HepG2 (cell line): Measurements from ENCODE around the gene SIN3A. TPM values are rescaled to one million over a fixed set of nuclear protein-coding genes. Genes with fewer than 3 reads are reported as not detected.

ENCODE experiments used
- JUNB ChIP-seq: sonication (generic); formaldehyde crosslinking; IDR thresholded peaks from 2 replicates; pipeline ENCODE4 v1.8.0; 2022; ENCODE audit warnings: missing genetic modification reagents, mild to moderate bottlenecking, borderline replicate concordance
- KLF13 ChIP-seq: sonication (generic); formaldehyde crosslinking; IDR thresholded peaks from 2 replicates; pipeline ENCODE4 v1.4.0; 2020; ENCODE audit warnings: mild to moderate bottlenecking, missing genetic modification reagents
- KLF9 ChIP-seq: IDR thresholded peaks from 2 replicates; pipeline ENCODE4 v1.6.1; 2016; ENCODE audit warnings: low read depth
- MATR3 ChIP-seq: sonication (generic); formaldehyde crosslinking; IDR thresholded peaks from 2 replicates; pipeline ENCODE4 v1.4.0; 2020; ENCODE audit warnings: missing genetic modification reagents
- ONECUT2 ChIP-seq: sonication (generic); formaldehyde crosslinking; IDR thresholded peaks from 2 replicates; pipeline ENCODE4 v1.4.0; 2020; ENCODE audit warnings: missing genetic modification reagents
- ZNF337 ChIP-seq: sonication (generic); formaldehyde crosslinking; IDR thresholded peaks from 2 replicates; pipeline ENCODE4 v1.5.1; 2020; ENCODE audit warnings: missing genetic modification reagents, low read depth, mild to moderate bottlenecking, borderline replicate concordance
- ZNF709 ChIP-seq: sonication (generic); formaldehyde crosslinking; IDR thresholded peaks from 2 replicates; pipeline ENCODE4 v1.5.0; 2020; ENCODE audit warnings: mild to moderate bottlenecking, missing genetic modification reagents
- polyA plus RNA-seq, 8 experiments: library from polyadenylated mRNA; depleted of rRNA in 3 of 8; stranded (reverse) in 7 of 8; unstranded in 1 of 8; fragments of >200 nt; fragmentation: Illumina TruSeq in 4 of 8; extraction: Trizol in 4 of 8; gene quantifications; 2 replicates each; pipeline versions ENCODE4 v1.2.1 to v1.2.3, GENCODE V29; 2011 to 2016; ENCODE audit warnings: low read depth in 4 of 8, missing spikeins in 1 of 8, mixed read lengths in 1 of 8; ENCODE audit not compliant: insufficient read depth in 1 of 8
- total RNA-seq, 5 experiments: library from RNA; depleted of rRNA; stranded (reverse); fragments of >200 nt; fragmentation: Illumina TruSeq; extraction: Trizol; gene quantifications; 2 replicates each; pipeline ENCODE4 v1.2.3, GENCODE V29; 2016; ENCODE audit warnings: low read depth in 1 of 5
- TF ChIP-seq, protein P1 (sequence below): sonication (generic); formaldehyde crosslinking; IDR thresholded peaks from 2 replicates; pipeline ENCODE4 v1.4.0; 2020; ENCODE audit warnings: mild to moderate bottlenecking, missing genetic modification reagents
- TF ChIP-seq, protein P2 (sequence below): sonication (generic); formaldehyde crosslinking; IDR thresholded peaks from 2 replicates; pipeline ENCODE4 v1.5.0; 2020; ENCODE audit warnings: mild to moderate bottlenecking, missing genetic modification reagents
- TF ChIP-seq, protein P3 (sequence below): sonication (generic); formaldehyde crosslinking; IDR thresholded peaks from 2 replicates; pipeline ENCODE4 v1.5.0; 2020; ENCODE audit warnings: mild to moderate bottlenecking, missing genetic modification reagents, borderline replicate concordance
- TF ChIP-seq, protein P4 (sequence below): sonication (generic); formaldehyde crosslinking; IDR thresholded peaks from 2 replicates; pipeline ENCODE4 v1.4.0; 2020; ENCODE audit warnings: missing genetic modification reagents, borderline replicate concordance

SIN3A gene
- total and polyA plus RNA-seq, 2 of the 13 experiments (the other 11 are each of a cell fraction or from before 2014, with no cell fraction given), result 16.1 to 28.1 TPM

DNA sequence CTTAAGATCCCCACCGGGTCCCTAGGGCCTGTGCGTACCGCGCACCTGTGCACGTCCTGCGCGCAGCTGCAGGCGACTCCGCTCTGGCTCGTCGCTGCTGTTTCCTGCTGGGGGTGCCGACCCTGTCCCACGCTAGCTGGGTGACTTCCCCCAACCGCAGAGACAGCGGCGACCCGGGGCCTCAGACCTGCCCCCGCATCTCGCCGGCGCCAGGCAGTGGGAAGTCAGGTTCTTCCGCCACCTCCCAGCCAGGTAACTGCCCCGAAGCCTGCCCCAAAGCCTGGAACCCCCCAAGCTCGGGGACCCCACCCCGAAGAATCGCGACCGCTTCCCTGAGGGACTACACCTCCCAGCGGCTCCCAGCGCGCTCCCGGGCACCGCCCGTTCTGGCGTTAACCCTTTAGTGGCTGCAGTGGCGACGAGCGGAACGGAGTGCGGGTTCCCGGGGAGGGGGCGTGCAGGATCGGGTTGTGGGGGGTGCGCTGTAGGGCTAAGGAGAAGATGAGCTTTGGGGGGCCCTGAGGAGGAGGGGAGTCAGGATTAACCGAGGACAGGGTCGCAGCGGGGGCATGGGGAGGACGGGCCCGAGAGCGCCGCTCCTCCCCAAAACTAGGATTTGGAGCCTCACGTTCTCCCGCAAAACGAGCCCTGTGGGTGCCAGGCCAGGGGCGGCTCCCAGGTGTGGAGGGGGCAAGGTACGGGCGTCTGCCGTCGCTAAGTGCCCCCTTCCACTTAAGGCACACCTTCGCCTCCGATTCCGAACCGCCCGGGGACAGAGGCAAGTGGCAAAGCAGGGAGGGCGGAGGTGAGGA, 104.1 kb downstream of the SIN3A start (continued):
- no peak for TF ChIP-seq MATR3
- no peak for TF ChIP-seq ONECUT2
- TF ChIP-seq ZNF709, result peak; percentile 51; the same call in 1 of the 2 replicates
- TF ChIP-seq, protein P1, sequence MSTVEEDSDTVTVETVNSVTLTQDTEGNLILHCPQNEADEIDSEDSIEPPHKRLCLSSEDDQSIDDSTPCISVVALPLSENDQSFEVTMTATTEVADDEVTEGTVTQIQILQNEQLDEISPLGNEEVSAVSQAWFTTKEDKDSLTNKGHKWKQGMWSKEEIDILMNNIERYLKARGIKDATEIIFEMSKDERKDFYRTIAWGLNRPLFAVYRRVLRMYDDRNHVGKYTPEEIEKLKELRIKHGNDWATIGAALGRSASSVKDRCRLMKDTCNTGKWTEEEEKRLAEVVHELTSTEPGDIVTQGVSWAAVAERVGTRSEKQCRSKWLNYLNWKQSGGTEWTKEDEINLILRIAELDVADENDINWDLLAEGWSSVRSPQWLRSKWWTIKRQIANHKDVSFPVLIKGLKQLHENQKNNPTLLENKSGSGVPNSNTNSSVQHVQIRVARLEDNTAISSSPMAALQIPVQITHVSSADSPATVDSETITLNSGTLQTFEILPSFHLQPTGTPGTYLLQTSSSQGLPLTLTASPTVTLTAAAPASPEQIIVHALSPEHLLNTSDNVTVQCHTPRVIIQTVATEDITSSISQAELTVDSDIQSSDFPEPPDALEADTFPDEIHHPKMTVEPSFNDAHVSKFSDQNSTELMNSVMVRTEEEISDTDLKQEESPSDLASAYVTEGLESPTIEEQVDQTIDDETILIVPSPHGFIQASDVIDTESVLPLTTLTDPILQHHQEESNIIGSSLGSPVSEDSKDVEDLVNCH (CRISPR knock-in tag), result no peak
- TF ChIP-seq, protein P2, sequence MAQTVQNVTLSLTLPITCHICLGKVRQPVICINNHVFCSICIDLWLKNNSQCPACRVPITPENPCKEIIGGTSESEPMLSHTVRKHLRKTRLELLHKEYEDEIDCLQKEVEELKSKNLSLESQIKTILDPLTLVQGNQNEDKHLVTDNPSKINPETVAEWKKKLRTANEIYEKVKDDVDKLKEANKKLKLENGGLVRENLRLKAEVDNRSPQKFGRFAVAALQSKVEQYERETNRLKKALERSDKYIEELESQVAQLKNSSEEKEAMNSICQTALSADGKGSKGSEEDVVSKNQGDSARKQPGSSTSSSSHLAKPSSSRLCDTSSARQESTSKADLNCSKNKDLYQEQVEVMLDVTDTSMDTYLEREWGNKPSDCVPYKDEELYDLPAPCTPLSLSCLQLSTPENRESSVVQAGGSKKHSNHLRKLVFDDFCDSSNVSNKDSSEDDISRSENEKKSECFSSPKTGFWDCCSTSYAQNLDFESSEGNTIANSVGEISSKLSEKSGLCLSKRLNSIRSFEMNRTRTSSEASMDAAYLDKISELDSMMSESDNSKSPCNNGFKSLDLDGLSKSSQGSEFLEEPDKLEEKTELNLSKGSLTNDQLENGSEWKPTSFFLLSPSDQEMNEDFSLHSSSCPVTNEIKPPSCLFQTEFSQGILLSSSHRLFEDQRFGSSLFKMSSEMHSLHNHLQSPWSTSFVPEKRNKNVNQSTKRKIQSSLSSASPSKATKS (CRISPR knock-in tag), result no peak
- no peak for TF ChIP-seq KLF13
- peak; percentile 75; the same call in 1 of the 2 replicates for TF ChIP-seq ZNF337
- TF ChIP-seq KLF9, result no peak
- TF ChIP-seq, protein P3, sequence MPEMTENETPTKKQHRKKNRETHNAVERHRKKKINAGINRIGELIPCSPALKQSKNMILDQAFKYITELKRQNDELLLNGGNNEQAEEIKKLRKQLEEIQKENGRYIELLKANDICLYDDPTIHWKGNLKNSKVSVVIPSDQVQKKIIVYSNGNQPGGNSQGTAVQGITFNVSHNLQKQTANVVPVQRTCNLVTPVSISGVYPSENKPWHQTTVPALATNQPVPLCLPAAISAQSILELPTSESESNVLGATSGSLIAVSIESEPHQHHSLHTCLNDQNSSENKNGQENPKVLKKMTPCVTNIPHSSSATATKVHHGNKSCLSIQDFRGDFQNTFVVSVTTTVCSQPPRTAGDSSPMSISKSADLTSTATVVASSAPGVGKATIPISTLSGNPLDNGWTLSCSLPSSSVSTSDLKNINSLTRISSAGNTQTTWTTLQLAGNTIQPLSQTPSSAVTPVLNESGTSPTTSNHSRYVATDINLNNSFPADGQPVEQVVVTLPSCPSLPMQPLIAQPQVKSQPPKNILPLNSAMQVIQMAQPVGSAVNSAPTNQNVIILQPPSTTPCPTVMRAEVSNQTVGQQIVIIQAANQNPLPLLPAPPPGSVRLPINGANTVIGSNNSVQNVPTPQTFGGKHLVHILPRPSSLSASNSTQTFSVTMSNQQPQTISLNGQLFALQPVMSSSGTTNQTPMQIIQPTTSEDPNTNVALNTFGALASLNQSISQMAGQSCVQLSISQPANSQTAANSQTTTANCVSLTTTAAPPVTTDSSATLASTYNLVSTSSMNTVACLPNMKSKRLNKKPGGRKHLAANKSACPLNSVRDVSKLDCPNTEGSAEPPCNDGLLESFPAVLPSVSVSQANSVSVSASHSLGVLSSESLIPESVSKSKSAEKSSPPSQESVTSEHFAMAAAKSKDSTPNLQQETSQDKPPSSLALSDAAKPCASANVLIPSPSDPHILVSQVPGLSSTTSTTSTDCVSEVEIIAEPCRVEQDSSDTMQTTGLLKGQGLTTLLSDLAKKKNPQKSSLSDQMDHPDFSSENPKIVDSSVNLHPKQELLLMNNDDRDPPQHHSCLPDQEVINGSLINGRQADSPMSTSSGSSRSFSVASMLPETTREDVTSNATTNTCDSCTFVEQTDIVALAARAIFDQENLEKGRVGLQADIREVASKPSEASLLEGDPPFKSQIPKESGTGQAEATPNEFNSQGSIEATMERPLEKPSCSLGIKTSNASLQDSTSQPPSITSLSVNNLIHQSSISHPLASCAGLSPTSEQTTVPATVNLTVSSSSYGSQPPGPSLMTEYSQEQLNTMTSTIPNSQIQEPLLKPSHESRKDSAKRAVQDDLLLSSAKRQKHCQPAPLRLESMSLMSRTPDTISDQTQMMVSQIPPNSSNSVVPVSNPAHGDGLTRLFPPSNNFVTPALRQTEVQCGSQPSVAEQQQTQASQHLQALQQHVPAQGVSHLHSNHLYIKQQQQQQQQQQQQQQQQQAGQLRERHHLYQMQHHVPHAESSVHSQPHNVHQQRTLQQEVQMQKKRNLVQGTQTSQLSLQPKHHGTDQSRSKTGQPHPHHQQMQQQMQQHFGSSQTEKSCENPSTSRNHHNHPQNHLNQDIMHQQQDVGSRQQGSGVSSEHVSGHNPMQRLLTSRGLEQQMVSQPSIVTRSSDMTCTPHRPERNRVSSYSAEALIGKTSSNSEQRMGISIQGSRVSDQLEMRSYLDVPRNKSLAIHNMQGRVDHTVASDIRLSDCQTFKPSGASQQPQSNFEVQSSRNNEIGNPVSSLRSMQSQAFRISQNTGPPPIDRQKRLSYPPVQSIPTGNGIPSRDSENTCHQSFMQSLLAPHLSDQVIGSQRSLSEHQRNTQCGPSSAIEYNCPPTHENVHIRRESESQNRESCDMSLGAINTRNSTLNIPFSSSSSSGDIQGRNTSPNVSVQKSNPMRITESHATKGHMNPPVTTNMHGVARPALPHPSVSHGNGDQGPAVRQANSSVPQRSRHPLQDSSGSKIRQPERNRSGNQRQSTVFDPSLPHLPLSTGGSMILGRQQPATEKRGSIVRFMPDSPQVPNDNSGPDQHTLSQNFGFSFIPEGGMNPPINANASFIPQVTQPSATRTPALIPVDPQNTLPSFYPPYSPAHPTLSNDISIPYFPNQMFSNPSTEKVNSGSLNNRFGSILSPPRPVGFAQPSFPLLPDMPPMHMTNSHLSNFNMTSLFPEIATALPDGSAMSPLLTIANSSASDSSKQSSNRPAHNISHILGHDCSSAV (CRISPR knock-in tag), result no peak
- no peak for TF ChIP-seq JUNB (CRISPR knock-in tag)
- TF ChIP-seq, protein P4, sequence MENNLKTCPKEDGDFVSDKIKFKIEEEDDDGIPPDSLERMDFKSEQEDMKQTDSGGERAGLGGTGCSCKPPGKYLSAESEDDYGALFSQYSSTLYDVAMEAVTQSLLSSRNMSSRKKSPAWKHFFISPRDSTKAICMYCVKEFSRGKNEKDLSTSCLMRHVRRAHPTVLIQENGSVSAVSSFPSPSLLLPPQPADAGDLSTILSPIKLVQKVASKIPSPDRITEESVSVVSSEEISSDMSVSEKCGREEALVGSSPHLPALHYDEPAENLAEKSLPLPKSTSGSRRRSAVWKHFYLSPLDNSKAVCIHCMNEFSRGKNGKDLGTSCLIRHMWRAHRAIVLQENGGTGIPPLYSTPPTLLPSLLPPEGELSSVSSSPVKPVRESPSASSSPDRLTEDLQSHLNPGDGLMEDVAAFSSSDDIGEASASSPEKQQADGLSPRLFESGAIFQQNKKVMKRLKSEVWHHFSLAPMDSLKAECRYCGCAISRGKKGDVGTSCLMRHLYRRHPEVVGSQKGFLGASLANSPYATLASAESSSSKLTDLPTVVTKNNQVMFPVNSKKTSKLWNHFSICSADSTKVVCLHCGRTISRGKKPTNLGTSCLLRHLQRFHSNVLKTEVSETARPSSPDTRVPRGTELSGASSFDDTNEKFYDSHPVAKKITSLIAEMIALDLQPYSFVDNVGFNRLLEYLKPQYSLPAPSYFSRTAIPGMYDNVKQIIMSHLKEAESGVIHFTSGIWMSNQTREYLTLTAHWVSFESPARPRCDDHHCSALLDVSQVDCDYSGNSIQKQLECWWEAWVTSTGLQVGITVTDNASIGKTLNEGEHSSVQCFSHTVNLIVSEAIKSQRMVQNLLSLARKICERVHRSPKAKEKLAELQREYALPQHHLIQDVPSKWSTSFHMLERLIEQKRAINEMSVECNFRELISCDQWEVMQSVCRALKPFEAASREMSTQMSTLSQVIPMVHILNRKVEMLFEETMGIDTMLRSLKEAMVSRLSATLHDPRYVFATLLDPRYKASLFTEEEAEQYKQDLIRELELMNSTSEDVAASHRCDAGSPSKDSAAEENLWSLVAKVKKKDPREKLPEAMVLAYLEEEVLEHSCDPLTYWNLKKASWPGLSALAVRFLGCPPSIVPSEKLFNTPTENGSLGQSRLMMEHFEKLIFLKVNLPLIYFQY (CRISPR knock-in tag), result no peak
